Coronary artery (tissue), 2 donors: ENCODE results near the gene GNG4.

Source experiments
- DNase-seq: peaks from one replicate; pipeline ENCODE4 v3.0.0-alpha.2; 2017; ENCODE audit warnings: low spot score
- H3K27ac ChIP-seq, 2 donors: fragments of 200-600 bp; sonication (generic); one replicate each; pipeline ENCODE4 v1.5.1; 2016 to 2019
- H3K4me3 ChIP-seq: fragments of 200-600 bp; sonication (generic); 2 replicates; pipeline ENCODE4 v1.5.1; 2016; ENCODE audit warnings: mild to moderate bottlenecking, moderate library complexity
- TF ChIP-seq, protein P1 (sequence below): fragments of 200-600 bp; sonication (generic); IDR thresholded peaks from one replicate; pipeline ENCODE4 v1.5.1; 2019; ENCODE audit warnings: antibody characterized with exemption

Gene GNG4

DNA sequence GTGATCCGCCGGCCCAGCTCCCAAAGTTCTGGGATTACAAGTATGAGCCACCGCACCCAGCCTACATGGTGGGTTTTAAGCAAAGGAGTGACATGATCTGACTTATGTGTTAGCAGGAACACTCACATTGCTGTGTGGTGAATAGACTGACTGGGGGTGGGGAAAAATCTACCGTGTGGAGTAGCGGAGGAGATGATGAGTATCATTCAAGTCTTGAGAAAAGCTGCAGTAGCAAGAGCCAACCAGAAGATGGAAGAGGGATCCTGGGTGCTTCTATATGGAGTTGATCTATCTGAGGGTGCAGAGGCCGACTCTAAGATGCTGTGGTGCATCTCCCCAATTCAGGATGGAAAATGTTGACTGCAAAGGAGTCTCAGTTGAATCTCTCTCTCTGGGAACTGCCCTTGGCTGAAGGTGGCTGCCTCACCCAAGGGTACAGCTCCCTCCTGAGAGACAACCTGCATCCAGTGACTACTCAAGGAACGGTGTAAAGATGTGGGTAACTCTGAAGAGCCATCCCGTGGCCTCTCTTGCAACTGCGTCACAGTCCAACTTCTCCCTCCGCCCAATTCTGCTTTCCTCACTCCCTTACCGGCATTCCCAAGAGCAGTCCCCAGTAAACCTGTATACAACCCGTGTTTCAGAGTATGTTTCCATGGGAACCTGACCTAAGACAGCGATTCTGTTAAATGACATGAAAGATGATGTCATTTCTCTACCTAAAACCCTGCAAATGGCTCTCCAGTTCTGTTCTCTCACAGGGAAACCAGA, 137.9 kb downstream of the GNG4 start:
- H3K4me3 ChIP-seq, result no peak overlapping the region
- no peak for DNase-seq
- TF ChIP-seq, protein P1, sequence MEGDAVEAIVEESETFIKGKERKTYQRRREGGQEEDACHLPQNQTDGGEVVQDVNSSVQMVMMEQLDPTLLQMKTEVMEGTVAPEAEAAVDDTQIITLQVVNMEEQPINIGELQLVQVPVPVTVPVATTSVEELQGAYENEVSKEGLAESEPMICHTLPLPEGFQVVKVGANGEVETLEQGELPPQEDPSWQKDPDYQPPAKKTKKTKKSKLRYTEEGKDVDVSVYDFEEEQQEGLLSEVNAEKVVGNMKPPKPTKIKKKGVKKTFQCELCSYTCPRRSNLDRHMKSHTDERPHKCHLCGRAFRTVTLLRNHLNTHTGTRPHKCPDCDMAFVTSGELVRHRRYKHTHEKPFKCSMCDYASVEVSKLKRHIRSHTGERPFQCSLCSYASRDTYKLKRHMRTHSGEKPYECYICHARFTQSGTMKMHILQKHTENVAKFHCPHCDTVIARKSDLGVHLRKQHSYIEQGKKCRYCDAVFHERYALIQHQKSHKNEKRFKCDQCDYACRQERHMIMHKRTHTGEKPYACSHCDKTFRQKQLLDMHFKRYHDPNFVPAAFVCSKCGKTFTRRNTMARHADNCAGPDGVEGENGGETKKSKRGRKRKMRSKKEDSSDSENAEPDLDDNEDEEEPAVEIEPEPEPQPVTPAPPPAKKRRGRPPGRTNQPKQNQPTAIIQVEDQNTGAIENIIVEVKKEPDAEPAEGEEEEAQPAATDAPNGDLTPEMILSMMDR, result no peak

DNA sequence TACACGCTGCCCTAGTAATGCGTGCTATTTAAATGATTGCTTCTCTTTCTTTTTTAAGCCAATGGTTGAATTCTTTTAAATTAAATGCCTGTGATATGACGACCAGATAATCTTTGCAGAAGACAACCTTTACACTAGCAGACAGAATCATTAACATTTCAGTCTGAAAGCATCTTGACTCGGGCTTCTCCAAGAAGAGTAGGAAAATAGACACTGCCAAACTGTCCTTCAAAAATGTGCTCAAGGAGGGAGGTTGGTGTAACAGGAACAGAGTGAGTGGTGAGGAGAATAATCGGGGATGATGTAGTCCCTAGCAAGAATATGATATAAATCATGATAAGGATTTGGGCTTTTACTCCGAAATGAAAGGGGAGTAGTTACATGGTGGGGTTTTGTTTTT, 138.8 kb downstream of the GNG4 start:
- DNase-seq, result no peak
- H3K27ac ChIP-seq, result no peak overlapping the region

More for the DNA sequence above, 137.9 kb downstream of the GNG4 start:
- H3K27ac ChIP-seq, result no peak overlapping the region

DNA sequence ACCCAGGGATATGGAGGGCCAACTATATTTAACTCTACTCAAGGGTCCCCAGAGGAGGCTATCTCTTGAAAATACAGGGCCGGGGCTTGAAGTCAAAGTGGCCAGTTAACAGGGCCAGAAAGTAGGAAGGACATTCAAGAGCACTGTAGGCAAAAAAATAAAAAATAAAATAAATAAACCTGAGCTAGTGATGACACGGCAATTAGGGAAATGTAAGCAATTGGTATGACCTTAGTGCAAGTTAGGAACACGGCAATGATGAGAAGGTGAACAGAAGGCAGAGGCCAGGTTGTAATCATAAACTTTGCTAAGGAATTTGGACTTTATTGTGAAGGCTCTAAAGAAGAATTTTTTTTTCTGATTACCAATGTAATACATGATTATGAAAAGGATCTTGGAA, 142.0 kb downstream of the GNG4 start:
- H3K4me3 ChIP-seq, result no peak overlapping the region
- no peak for DNase-seq
- H3K27ac ChIP-seq, result no peak overlapping the region
- TF ChIP-seq, protein P1, result no peak

More for the DNA sequence above, 138.8 kb downstream of the GNG4 start:
- TF ChIP-seq, protein P1, result no peak
- no peak overlapping the region for H3K4me3 ChIP-seq

DNA sequence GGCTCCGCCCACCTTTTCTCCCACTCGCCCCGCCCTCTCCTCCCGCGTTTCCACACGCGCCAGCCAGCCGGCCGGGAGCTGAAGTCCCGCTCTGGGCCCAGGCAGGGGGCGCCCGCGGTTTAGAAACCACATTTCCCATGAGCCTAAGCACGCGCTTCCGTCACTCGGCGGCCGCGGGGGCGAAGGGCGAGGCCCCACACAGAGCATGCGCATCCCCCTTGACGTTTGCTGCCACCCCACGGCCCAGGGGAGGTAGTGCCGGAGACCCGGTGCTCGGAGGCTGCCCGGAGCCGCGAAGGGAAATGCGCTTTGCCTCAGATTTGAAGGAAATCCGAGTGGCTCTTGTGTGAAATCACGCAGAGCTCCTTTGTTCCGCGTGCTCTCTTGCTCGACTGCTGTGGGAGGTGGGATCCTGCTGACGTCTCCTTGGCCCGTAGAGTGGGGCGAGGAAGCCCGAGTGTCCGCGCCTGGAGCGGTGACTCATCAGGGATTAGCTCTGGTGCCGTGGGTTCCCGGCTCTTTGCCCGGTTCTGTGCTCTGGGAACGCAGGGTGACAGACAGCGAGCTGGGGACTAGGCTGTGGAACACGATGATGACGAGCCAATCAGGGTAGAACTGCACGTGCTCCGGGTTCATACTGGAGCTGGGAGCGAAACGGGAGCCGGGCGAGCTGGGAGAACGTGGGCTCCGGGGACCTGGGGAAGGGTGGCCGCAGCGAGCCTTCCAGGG, 144.9 kb downstream of the GNG4 start:
- TF ChIP-seq, protein P1, result peak; percentile 75
- H3K27ac ChIP-seq, result peak overlapping the region; percentile 99
- peak overlapping the region; percentile 98 for H3K4me3 ChIP-seq
- DNase-seq, result peak; percentile 99

DNA sequence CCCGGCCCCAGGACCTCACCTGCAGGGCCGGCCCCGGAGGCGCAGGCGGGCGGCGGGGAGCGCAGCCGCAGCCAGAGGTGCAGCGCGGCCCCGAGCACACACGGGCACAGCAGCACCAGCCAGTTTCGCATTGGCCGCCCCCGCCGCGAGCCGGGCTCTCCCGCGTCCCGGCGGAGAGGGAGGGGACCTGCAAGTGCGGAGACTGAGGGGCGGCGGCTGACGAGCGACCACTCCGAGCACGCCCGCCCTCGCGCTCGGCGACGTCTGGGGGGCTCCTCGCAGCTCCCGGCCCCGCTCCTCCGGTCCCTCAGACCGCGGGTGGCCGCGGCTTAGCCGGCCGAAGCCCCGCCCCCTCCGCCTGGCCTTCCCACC, 145.5 kb downstream of the GNG4 start, which contains the start of gene B3GALNT2:
TSS of gene B3GALNT2 (minus strand) at position 331 of the 372 bp plus-strand sequence. CDS start at position 131, 200 bp downstream.
- peak within 1 kb of the TSS; percentile 98 for H3K4me3 ChIP-seq
- TF ChIP-seq, protein P1, result no peak

DNA sequence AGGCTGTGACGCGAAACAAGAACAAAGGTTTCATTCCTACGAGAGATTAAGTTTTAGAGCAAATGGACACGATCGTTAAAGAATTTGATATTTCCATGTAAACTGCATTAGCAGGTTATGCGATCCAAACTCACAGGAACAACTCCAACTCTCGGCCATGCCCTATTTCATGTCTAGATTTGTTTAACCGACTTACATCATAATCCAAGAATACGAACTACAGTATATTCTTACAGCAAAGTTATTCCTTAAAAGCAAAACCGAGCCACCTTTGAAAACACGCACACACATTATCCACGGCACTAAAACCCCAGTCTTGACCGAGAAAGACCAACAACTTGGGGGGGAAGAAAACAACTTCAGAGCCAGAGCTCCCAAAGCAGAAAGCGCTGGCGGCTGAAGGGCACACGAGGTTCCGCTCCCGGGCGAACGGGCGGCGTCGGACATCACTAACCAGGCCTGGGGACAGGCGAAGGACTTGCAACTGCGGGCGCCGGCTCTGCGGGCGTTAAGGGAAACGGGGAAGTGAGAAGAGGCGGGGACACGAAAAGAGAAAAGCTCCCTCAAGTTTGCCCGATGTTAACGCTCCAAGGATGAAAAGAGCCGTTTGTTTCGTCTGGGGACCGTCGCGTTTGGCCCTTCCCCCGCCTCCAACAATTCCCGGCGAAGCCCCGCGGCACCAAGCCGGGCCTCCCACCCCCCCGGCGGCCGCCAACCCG, 146.0 kb downstream of the GNG4 start:
- TF ChIP-seq, protein P1, result no peak
- peak overlapping the region; percentile 99 for H3K27ac ChIP-seq
- no peak for DNase-seq
- H3K4me3 ChIP-seq, result peak overlapping the region; percentile 98

More for the DNA sequence above, 145.5 kb downstream of the GNG4 start, which contains the start of gene B3GALNT2:
- peak within 1 kb of the TSS; percentile 99 for H3K27ac ChIP-seq
- DNase-seq, result no peak
